ENCODE results near the gene CACNA1D.

The CACNA1D gene

DNA sequence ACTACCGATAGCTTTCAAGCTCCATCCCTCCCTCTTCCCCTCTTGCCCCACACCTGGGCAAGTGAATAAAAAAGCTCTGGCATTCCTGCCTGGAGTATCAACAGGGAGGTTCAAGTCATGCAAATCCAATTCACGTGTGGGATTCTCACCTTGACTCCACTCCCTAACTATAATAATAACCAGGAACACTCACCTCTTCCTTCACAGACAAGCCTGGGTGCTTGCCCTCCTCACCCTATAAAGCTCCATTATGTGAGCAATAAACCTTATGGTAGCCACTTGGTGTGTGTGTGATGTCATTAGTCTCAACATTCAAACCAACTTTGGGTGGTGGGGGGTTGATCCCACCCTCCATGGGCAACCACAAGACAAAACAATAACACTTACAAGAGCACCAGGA lies 335.2 kb downstream of the CACNA1D start:
- no peak for TF ChIP-seq CTCF (conservative IDR thresholded peaks at IDR 0.05; ENCODE audit: low read depth, low read length)
- H3K4me3 ChIP-seq (ENCODE audit: low read length) = no peak overlapping the region
- DNase-seq (ENCODE audit: low read depth) = no peak

DNA sequence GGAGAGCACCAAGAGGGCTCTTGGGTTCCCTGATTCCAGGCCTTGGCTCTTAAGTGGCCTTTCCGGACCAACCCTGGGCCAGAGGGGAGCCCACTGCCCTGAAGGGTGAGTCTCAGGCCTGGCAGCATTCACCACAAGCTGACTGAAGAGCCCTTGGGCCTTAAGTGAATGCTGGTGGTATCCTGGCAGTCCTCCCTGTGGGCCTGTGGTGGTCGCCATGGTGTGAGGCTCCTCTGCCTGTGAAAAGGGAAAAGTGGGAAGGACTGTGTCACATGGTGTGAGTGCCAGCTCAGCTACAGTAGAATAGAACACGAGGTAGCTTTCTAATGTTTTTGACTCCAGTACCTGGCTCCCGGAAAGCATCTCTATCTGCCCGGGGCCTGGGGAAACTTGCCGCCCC lies 336.5 kb downstream of the CACNA1D start:
- H3K4me3 ChIP-seq (ENCODE audit: low read length) = no peak overlapping the region
- no peak for DNase-seq (ENCODE audit: low read depth)
- no peak for TF ChIP-seq CTCF (conservative IDR thresholded peaks at IDR 0.05; ENCODE audit: low read depth, low read length)

GRCh38 chr3:53833053-53833645 lies 338.7 kb downstream of the CACNA1D start:
- no peak for TF ChIP-seq CTCF (conservative IDR thresholded peaks at IDR 0.05; ENCODE audit: low read depth, low read length)
- H3K4me3 ChIP-seq (ENCODE audit: low read length) = no peak overlapping the region
- no peak for DNase-seq (ENCODE audit: low read depth)

DNA sequence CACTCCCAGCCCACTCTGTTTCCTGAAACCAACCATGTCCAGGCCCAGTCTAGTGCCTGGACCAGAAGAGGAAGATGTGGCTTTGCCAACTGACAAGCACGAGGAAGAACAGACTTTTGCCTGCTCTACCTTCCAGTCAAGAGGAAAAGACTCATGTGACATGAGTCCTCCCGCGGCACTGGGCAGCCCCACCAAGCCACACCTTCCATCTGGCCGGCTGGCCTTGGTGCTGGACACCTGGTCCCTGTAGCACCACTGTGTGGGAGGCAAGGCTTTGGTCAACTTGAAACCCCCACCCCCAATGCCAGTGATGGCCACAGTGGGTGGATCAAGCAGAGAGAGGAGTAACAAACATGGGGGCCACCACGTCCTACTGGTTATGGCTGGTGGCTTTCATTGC lies 339.3 kb downstream of the CACNA1D start:
- DNase-seq (ENCODE audit: low read depth) = no peak
- no peak overlapping the region for H3K4me3 ChIP-seq (ENCODE audit: low read length)
- TF ChIP-seq CTCF (conservative IDR thresholded peaks at IDR 0.05; ENCODE audit: low read depth, low read length) = no peak

- no peak for DNase-seq (ENCODE audit: low read depth)
- no peak overlapping the region for H3K4me3 ChIP-seq (ENCODE audit: low read length)
- TF ChIP-seq CTCF (conservative IDR thresholded peaks at IDR 0.05; ENCODE audit: low read depth, low read length) = no peak
These were observed 340.2 kb downstream of the CACNA1D start for GRCh38 chr3:53834429-53835095.

- no peak for DNase-seq (ENCODE audit: low read depth)
- no peak overlapping the region for H3K4me3 ChIP-seq (ENCODE audit: low read length)
- TF ChIP-seq CTCF (conservative IDR thresholded peaks at IDR 0.05; ENCODE audit: low read depth, low read length) = no peak
These were observed 340.8 kb downstream of the CACNA1D start for GRCh38 chr3:53835257-53835656.
